IPS-20b (cell line): ENCODE results near the gene CADM1.

Source experiments
- H3K27ac ChIP-seq: one replicate; pipeline ENCODE4 v1.5.1; 2013; ENCODE audit warnings: low read length
- H3K27me3 ChIP-seq: 2 replicates; pipeline ENCODE4 v1.6.1; 2013; ENCODE audit warnings: mild to moderate bottlenecking, low read length, inconsistent platforms; ENCODE audit not compliant: insufficient read depth
- H3K36me3 ChIP-seq: 2 replicates; pipeline ENCODE4 v1.6.1; 2013; ENCODE audit warnings: low read depth, mild to moderate bottlenecking, inconsistent platforms, low read length, moderate library complexity; ENCODE audit not compliant: insufficient read depth
- H3K4me1 ChIP-seq: 2 replicates; pipeline ENCODE4 v1.6.1; 2013; ENCODE audit warnings: mild to moderate bottlenecking, control low read depth, inconsistent platforms, low read length, moderate library complexity; ENCODE audit not compliant: insufficient read depth
- H3K4me3 ChIP-seq: 2 replicates; pipeline ENCODE4 v1.5.1; 2013; ENCODE audit warnings: mild to moderate bottlenecking, low read length, inconsistent platforms
- H3K9ac ChIP-seq: 2 replicates; pipeline ENCODE4 v1.6.1; 2013; ENCODE audit warnings: low read depth, mild to moderate bottlenecking, inconsistent platforms, low read length, moderate library complexity
- H3K9me3 ChIP-seq: 2 replicates; pipeline ENCODE4 v1.6.1; 2013; ENCODE audit warnings: mild to moderate bottlenecking, low read depth, low read length, inconsistent platforms; ENCODE audit not compliant: insufficient read depth

Gene CADM1

DNA sequence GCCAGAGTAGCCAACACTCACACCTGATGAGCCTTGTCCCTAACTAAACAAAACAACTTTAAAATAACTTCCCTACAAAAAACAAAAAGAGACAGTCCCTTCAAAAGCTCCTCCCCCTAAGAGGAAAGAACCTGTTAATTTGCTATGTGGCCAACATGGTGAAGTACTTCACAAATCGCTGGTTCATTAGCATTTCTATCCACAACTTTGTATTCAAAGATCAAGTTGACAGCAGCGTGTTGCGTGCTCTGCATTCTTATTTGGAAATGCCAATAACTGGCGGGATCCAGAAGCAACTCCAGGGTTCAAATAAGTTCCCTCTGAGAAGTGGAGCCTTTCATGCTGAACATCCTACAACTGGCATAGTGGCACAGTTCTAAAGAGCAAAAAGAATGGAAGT, 48.6 kb downstream of the CADM1 start:
- Histone ChIP-seq H3K9me3 (no peaks in the 10 kb centered on the region), H3K27ac (no peak overlapping the region), H3K9ac (no peak overlapping the region), H3K4me1 (peaks cover 18% of the 10 kb centered on the region), H3K27me3 (no peaks in the 10 kb centered on the region), H3K4me3 (no peak overlapping the region), H3K36me3 (no peaks in the 10 kb centered on the region)

DNA sequence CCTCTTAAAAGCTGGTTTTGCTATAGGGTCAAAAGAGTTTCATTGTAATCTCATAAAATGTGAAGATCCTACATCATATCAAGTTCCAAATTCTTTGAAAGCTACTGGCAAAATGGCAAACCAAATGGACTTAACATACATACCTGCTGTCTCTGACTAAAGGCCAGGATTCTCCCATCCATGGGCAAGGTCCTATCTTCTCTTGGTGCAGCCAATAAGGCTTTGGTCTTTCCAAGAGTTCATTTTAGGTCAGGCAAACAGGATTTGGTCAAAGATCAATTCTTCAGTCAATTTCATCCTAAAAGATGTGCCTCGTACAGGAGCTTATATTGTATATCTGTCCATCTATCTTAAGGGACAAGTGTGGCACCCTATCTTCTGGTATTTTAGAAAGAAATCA, 49.7 kb downstream of the CADM1 start:
- no peak overlapping the region for H3K27ac ChIP-seq
- no peak overlapping the region for H3K4me3 ChIP-seq
- no peaks in the 10 kb centered on the region for H3K27me3 ChIP-seq
- H3K9me3 ChIP-seq, result no peaks in the 10 kb centered on the region
- no peaks in the 10 kb centered on the region for H3K36me3 ChIP-seq
- peaks cover 18% of the 10 kb centered on the region for H3K4me1 ChIP-seq
- no peak overlapping the region for H3K9ac ChIP-seq

DNA sequence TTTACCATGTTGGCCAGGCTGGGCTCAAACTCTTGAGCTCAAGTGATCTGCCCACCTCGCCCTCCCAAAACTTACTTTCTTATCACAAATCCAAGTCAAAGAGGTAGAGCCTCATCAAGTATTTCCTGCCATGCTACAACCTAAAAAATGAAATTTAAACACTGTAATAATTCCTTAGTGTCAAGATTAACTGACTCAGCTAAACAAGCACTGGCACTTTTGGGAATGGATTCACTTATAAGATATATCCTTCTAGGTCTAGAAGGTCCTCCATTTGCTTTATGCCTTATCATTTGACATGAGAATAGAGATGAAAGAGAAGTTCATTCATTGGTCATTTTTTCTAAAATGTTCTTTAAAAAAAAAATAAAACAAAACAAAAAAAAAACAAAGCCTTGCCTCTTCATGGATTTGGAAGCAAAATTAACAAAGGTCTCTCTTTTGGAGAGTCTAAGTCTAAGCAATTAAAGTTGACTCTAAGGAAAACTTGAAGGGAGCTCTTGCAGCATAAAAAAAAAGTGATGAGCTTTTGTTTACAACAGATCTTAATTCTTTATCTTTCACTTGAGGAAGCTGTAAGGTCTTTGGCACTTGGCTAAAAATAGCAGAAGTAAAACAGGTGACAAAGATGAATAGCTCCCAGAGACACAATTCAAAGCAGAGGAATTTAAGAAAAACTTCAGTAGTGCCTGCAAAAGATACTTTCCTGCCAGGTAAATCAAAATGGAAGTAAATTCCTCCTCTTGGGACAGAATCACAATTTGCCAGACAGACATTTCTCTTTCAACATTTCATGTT, 50.3 kb downstream of the CADM1 start:
- H3K36me3 ChIP-seq, result no peaks in the 10 kb centered on the region
- no peaks in the 10 kb centered on the region for H3K9me3 ChIP-seq
- no peaks in the 10 kb centered on the region for H3K27me3 ChIP-seq
- no peak overlapping the region for H3K4me3 ChIP-seq
- peaks cover 17% of the 10 kb centered on the region for H3K4me1 ChIP-seq
- no peak overlapping the region for H3K27ac ChIP-seq
- H3K9ac ChIP-seq, result no peak overlapping the region

DNA sequence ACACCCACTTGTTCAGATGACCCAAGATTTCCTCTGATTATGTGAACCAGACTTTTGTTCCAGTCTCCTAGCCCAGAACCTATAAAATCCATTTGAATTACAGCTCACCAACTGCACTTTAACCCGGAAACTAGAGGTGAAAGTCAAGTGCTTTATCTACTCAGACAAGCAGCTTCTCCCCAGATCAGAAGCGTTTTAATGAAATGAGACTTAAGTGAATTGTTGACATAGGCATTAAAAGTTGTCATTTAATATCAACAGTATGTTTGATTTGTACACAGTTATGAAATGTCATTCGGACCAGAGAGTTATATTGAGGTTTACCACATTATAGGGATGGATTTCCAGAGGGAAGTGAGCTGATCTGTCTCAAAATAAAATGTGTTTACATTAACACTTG, 52.0 kb downstream of the CADM1 start:
- Histone ChIP-seq H3K9me3 (peaks cover 4% of the 10 kb centered on the region), H3K27me3 (no peaks in the 10 kb centered on the region), H3K27ac (no peak overlapping the region), H3K4me1 (peaks cover 15% of the 10 kb centered on the region), H3K36me3 (no peaks in the 10 kb centered on the region), H3K9ac (no peak overlapping the region), H3K4me3 (no peak overlapping the region)

DNA sequence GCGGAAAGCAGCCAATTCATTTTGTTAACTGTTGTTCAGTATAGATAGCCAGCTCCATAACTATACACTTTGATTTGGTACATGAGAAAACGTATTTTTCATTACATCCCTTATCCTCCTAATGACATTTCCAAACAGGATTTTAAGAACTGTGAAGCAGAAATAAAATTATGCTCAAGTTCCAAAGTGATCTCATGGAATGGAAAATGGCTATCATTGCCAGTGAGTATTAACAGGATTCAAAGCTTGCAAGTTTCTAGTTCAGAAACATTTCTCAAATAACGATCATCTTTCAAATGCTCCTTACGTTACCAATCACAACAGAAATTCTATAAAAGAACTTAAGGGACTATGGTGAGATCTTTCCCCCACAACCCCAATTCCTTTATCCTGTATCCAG, 53.7 kb downstream of the CADM1 start:
- Histone ChIP-seq H3K27ac (no peak overlapping the region), H3K9ac (no peak overlapping the region), H3K4me1 (peaks cover 11% of the 10 kb centered on the region; the same call in 1 of the 2 replicates), H3K4me3 (no peak overlapping the region), H3K36me3 (no peaks in the 10 kb centered on the region), H3K27me3 (no peaks in the 10 kb centered on the region), H3K9me3 (peaks cover 6% of the 10 kb centered on the region)

DNA sequence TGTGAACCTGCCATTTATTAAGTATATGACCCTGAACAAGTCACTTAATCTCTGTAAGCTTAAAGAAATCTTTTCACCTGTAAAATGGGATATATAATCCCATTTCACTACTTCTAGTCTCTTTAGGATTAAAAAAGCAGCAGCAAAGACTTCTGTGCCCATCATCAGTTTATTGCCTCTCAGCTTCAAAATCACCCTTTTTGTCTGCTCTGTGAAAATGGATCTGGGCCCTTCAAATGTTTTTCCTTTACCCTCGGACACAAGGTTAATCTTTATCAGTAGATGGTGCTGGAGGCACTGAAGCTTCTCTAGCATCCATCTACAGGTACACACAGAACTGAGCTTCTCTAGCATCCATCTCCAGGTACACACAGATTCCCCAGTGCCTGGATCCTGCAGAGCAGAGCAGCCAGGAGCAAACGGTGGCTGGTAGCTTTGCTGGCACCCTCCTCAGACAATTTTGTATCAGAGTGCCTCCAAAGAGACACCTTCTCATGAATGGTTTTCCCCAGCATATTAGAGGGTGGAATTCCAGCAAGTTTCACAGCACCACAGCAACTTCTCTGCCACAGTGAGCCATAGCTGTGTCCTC, 56.8 kb downstream of the CADM1 start:
- Histone ChIP-seq H3K36me3 (no peaks in the 10 kb centered on the region), H3K9ac (no peak overlapping the region), H3K4me1 (no peaks in the 10 kb centered on the region), H3K27me3 (no peaks in the 10 kb centered on the region), H3K9me3 (peaks cover 6% of the 10 kb centered on the region), H3K4me3 (no peak overlapping the region), H3K27ac (no peak overlapping the region)

DNA sequence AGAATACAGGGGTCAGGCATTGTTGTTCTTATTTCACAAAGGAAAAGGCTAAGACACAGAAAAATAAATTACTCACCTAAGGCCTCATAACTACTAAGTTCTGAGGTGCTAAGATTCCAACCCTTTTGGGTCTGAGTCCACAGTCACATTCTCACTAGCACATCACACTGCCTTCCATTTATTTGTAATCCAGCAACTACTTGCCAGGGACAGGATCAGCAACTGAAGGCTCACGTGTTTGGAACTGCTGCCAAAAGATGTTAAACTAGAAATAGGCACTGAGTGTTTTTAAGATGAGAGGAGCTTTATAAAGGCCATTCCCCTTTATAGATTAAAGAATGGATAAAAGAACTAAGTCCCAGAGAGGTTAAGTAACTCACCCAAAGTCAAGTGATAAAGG, 58.0 kb downstream of the CADM1 start:
- Histone ChIP-seq H3K4me3 (no peak overlapping the region), H3K27ac (no peak overlapping the region), H3K9me3 (peaks cover 6% of the 10 kb centered on the region), H3K9ac (no peak overlapping the region), H3K36me3 (no peaks in the 10 kb centered on the region), H3K27me3 (no peaks in the 10 kb centered on the region), H3K4me1 (no peaks in the 10 kb centered on the region)

DNA sequence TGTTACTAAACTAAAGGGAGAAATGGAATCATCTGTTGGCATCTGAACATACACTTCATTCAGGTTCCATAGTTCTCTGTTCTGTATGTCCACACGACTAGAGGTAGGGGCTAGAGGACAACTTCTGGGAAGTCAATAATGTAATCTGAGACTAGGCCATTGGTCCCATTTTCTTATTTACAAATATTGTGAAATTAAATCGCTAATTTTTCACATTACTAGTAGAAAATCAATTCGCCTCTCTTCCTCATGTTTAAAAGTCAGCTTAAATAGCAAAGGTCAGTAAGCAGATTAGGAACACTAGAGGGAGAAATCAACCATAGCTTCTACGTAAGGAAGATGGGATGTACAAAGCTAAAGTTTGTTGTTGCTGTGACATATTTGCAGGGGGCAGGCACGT, 59.7 kb downstream of the CADM1 start:
- Histone ChIP-seq H3K9me3 (peaks cover 6% of the 10 kb centered on the region), H3K4me1 (no peaks in the 10 kb centered on the region), H3K36me3 (no peaks in the 10 kb centered on the region), H3K27me3 (no peaks in the 10 kb centered on the region), H3K9ac (no peak overlapping the region), H3K4me3 (no peak overlapping the region), H3K27ac (no peak overlapping the region)

DNA sequence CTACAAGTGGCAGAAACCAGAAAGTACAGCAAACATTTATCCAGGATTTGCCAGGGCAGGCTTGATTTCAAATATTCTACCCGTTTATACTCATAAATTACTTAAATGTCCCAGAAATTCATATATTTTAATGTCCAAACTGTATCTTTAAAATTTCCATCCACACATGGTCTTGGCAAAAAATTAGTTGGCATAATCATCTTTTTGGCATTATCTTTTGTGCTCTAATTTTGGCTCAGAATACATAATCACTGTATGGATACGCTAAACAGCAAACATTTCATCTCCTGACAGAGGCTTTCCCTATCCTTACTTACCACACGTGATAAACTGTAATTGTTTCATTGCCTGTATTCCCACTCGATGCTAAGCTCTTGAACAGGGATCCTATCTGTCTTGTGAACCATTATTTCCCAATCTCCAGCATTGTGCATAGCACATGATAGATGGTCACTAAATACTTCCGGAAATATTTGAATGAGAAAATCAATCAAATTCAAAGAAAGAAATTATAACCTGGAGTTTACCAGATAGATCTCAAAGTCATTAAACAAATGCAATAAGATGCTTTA, 64.2 kb downstream of the CADM1 start:
- no peaks in the 10 kb centered on the region for H3K27me3 ChIP-seq
- no peak overlapping the region for H3K27ac ChIP-seq
- no peak overlapping the region for H3K4me3 ChIP-seq
- H3K9me3 ChIP-seq, result no peaks in the 10 kb centered on the region
- no peak overlapping the region for H3K9ac ChIP-seq
- no peaks in the 10 kb centered on the region for H3K36me3 ChIP-seq
- 0 out of 2 replicates have a peak, but pooled peaks cover 7% of the 10 kb centered on the region for H3K4me1 ChIP-seq

DNA sequence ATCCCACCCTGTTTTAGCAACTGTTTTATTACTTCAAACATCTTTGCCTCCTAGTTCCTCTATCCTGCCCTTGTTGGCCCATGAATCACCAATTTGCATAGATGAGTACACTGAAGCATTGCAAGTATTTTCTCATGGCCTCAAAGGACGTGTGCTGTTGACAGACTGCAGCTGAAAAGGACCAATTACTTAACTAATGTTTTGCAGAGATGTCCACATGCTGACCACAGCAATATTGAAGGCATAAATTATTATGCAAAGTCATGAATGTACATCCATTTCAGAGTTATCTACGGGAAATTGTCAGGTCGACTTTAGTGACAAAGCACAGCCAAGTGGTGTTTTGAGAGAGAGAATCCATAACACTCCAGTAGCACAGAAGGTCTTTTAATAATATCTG, 64.8 kb downstream of the CADM1 start:
- Histone ChIP-seq H3K9me3 (no peaks in the 10 kb centered on the region), H3K36me3 (no peaks in the 10 kb centered on the region), H3K4me3 (no peak overlapping the region), H3K27me3 (no peaks in the 10 kb centered on the region), H3K4me1 (0 out of 2 replicates have a peak, but pooled peaks cover 7% of the 10 kb centered on the region), H3K27ac (no peak overlapping the region), H3K9ac (no peak overlapping the region)

DNA sequence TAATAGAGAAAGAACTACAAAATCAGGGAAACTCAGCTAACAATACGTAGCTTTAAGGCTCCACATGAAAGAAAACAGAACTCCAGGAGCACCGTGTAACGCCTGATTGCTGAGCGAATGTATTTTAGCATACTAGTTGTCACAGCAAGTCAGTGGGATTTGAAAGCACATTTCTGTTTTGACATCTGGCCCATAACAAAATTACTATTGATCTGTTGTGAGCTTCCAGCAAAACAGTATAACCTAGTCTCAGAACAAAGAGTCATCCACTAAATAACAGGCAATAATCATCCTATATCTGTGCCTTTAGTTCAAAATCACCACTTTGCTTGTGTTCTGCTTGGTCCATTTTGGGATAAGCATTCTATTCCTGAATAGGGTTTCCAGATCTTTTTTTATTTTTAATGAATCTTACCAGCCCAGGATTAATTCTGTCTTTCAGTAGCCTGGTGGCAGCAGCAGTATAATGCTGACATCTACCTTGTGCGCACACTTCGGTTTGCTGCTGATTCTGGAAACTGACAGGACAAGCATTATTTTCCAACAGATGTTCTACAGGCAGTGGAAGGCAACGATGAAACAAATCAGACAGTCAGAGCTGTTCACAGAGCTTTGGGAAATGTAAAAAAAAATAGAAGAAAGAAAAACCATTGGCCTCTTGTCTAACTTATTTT, 66.2 kb downstream of the CADM1 start:
- Histone ChIP-seq H3K27me3 (no peaks in the 10 kb centered on the region), H3K36me3 (no peaks in the 10 kb centered on the region), H3K9ac (no peak overlapping the region), H3K27ac (no peak overlapping the region), H3K4me1 (0 out of 2 replicates have a peak, but pooled peaks cover 7% of the 10 kb centered on the region), H3K9me3 (no peaks in the 10 kb centered on the region), H3K4me3 (no peak overlapping the region)
